HCT116 (cell line): ENCODE measurements around the gene GRM1. TPM values are rescaled to one million over a fixed set of nuclear protein-coding genes. Genes with fewer than 3 reads are reported as not detected.

Experiments used
- ATAC-seq: fragments of 200-7000 bp; cut with Tn5 transposase; 2 replicates; pipeline ENCODE4 v1.9.1; 2020; ENCODE audit warnings: mild to moderate bottlenecking, moderate library complexity
- BruUV-seq: library from RNA; stranded (reverse); fragments of 400-500 nt; replicated peaks from 2 replicates; lab custom pipeline; 2021; lab: Mats Ljungman, UMichigan
- CTCF ChIA-PET: fragments of 300-600 bp; sonication (Branson Sonifier 250); formaldehyde crosslinking; loops from one replicate; lab custom pipeline; 2021; ENCODE audit warnings: antibody characterized with exemption; lab: Charles Lee
- POLR2A ChIA-PET: fragments of 300-600, 350-600 bp; sonication (Branson Sonifier 250); formaldehyde crosslinking; loops from one replicate; lab custom pipeline; 2021; ENCODE audit warnings: antibody characterized with exemption; lab: Charles Lee
- RAD21 ChIA-PET, 2 experiments: fragments of 300-600 bp; sonication (Branson Sonifier 250); formaldehyde crosslinking; loops; one replicate each; lab custom pipeline; 2023; ENCODE audit warnings: low total read pairs in 2 of 2; ENCODE audit not compliant: uncharacterized antibody in 2 of 2, unreplicated experiment in 2 of 2, low non-redundant PET in 1 of 2; lab: Charles Lee
- DNase-seq: peaks from one replicate; pipeline ENCODE4 v3.0.0-alpha.2; 2010; ENCODE audit warnings: low read depth, low spot score
- H2AFZ ChIP-seq: fragments of 200-600 bp; shearing (Covaris generic), sonication (generic); 2 replicates; pipeline ENCODE4 v1.6.1; 2017; ENCODE audit warnings: low read depth, mixed run types, mixed read lengths, antibody characterized with exemption, low read length; ENCODE audit not compliant: poor library complexity, severe bottlenecking
- H3K27ac ChIP-seq: 2 replicates; pipeline ENCODE4 v1.5.1; 2012; ENCODE audit warnings: low read depth, low read length
- H3K27me3 ChIP-seq: fragments of 200-600 bp; sonication (generic); 2 replicates; pipeline ENCODE4 v1.6.1; 2016; ENCODE audit warnings: mixed run types, low read length, mixed read lengths; ENCODE audit not compliant: insufficient read depth
- H3K36me3 ChIP-seq, 2 experiments: fragments of 200-500 bp in 1 of 2; fragments of 200-600 bp in 1 of 2; sonication (Bioruptor generic) in 1 of 2; sonication (generic) in 1 of 2; 2 replicates each; pipeline versions ENCODE4 v1.5.1 to v1.6.1; 2014 to 2016; ENCODE audit warnings: low read length in 2 of 2, inconsistent platforms in 1 of 2, mixed read lengths in 1 of 2, mixed run types in 1 of 2; ENCODE audit not compliant: insufficient read depth in 2 of 2, control insufficient read depth in 1 of 2
- H3K4me1 ChIP-seq, 2 experiments: fragments of 200-600 bp in 1 of 2; sonication (generic) in 1 of 2; 2 replicates each; pipeline versions ENCODE4 v1.5.1 to v1.6.1; 2012 to 2017; ENCODE audit warnings: low read length in 2 of 2, inconsistent platforms in 1 of 2, mild to moderate bottlenecking in 1 of 2, mixed read lengths in 1 of 2, mixed run types in 1 of 2, moderate library complexity in 1 of 2; ENCODE audit not compliant: insufficient read depth in 2 of 2, control insufficient read depth in 1 of 2
- H3K4me2 ChIP-seq: fragments of 200-600 bp; sonication (generic); 2 replicates; pipeline ENCODE4 v1.6.1; 2017; ENCODE audit warnings: mixed run types, low read length, mixed read lengths
- H3K4me3 ChIP-seq, 2 experiments: fragments of 200-600 bp in 1 of 2; sonication (generic) in 1 of 2; replicated peaks in 1 of 2; 2 replicates each; pipeline ENCODE4 v1.5.1; 2011 to 2016; ENCODE audit warnings: low read length in 2 of 2, control low read depth in 1 of 2, low read depth in 1 of 2, mild to moderate bottlenecking in 1 of 2, mixed read lengths in 1 of 2, mixed run types in 1 of 2
- H3K79me2 ChIP-seq: fragments of 200-600 bp; sonication (generic); 2 replicates; pipeline ENCODE4 v1.6.1; 2017; ENCODE audit warnings: mild to moderate bottlenecking, mixed run types, low read length, moderate library complexity, mixed read lengths; ENCODE audit not compliant: insufficient read depth
- H3K9ac ChIP-seq: fragments of 200-600 bp; sonication (generic); 2 replicates; pipeline ENCODE4 v1.6.1; 2016; ENCODE audit warnings: low read length, mixed read lengths
- H3K9me2 ChIP-seq: fragments of 200-600 bp; sonication (generic), shearing (Covaris generic); 2 replicates; pipeline ENCODE4 v1.6.1; 2017; ENCODE audit warnings: mixed run types, mild to moderate bottlenecking, moderate library complexity; ENCODE audit not compliant: insufficient read depth
- H3K9me3 ChIP-seq, 2 experiments: fragments of 200-500 bp in 1 of 2; fragments of 200-600 bp in 1 of 2; sonication (Bioruptor generic) in 1 of 2; sonication (generic) in 1 of 2; 2 replicates each; pipeline ENCODE4 v1.6.1; 2014 to 2017; ENCODE audit warnings: low read length in 2 of 2, mixed read lengths in 2 of 2, inconsistent platforms in 1 of 2, low read depth in 1 of 2, mild to moderate bottlenecking in 1 of 2, mixed run types in 1 of 2, moderate library complexity in 1 of 2; ENCODE audit not compliant: control insufficient read depth in 1 of 2, insufficient read depth in 1 of 2
- H4K20me1 ChIP-seq: fragments of 200-600 bp; sonication (generic), shearing (Covaris generic); 2 replicates; pipeline ENCODE4 v1.6.1; 2017; ENCODE audit warnings: mixed run types, mild to moderate bottlenecking, moderate library complexity; ENCODE audit not compliant: insufficient read depth
- CTCF ChIP-seq, 3 experiments: fragments of 200-600 bp in 1 of 3; sonication (generic) in 1 of 3; IDR thresholded peaks in 2 of 3; conservative IDR thresholded peaks in 1 of 3; 2 replicates each; pipeline ENCODE4 v1.5.1; 2012 to 2017; ENCODE audit warnings: low read depth in 2 of 3, low read length in 2 of 3, antibody characterized with exemption in 1 of 3, borderline replicate concordance in 1 of 3, control low read depth in 1 of 3, mild to moderate bottlenecking in 1 of 3, mixed read lengths in 1 of 3, mixed run types in 1 of 3, moderate library complexity in 1 of 3; ENCODE audit not compliant: insufficient read depth in 1 of 3
- EGR1 ChIP-seq: IDR thresholded peaks from 2 replicates; pipeline ENCODE4 v1.6.1; 2012; ENCODE audit warnings: low read depth
- ELF1 ChIP-seq: IDR thresholded peaks from 2 replicates; pipeline ENCODE4 v1.6.1; 2012; ENCODE audit warnings: low read depth, borderline replicate concordance
- EZH2 ChIP-seq: fragments of 200-600 bp; sonication (generic); IDR thresholded peaks from 2 replicates; pipeline ENCODE4 v1.6.1; 2017; ENCODE audit warnings: antibody characterized with exemption, mixed run types
- EZH2phosphoT487 ChIP-seq: fragments of 200-600 bp; IDR thresholded peaks from 2 replicates; pipeline ENCODE4 v1.6.1; 2018; ENCODE audit warnings: antibody characterized with exemption, borderline replicate concordance
- FOSL1 ChIP-seq: IDR thresholded peaks from 2 replicates; pipeline ENCODE4 v1.6.1; 2012; ENCODE audit warnings: low read depth
- JUND ChIP-seq: IDR thresholded peaks from 2 replicates; pipeline ENCODE4 v1.6.1; 2012
- POLR2A ChIP-seq: IDR thresholded peaks from 2 replicates; pipeline ENCODE4 v1.7.0; 2011; ENCODE audit warnings: borderline replicate concordance; ENCODE audit not compliant: insufficient read depth, insufficient read length; ENCODE audit errors: extremely low read depth
- RAD21 ChIP-seq: IDR thresholded peaks from 2 replicates; pipeline ENCODE4 v1.6.1; 2012; ENCODE audit warnings: low read depth, mild to moderate bottlenecking
- YY1 ChIP-seq: IDR thresholded peaks from 2 replicates; pipeline ENCODE4 v1.6.1; 2011; ENCODE audit warnings: low read length, low read depth, moderate library complexity, mild to moderate bottlenecking; ENCODE audit not compliant: insufficient replicate concordance; ENCODE audit errors: extremely low read depth
- ZFX ChIP-seq: fragments of 450-650 bp; IDR thresholded peaks from 2 replicates; pipeline ENCODE4 v1.6.1; 2017
- ZNF274 ChIP-seq: fragments of 200-500 bp; sonication (Bioruptor generic); IDR thresholded peaks from 2 replicates; pipeline ENCODE4 v1.6.1; 2014; ENCODE audit warnings: mild to moderate bottlenecking, low read depth, low read length, inconsistent platforms
- intact Hi-C: fragments of 100-400 bp; cut with micrococcal nuclease; formaldehyde crosslinking; loops from 2 replicates; pipeline ENCODE4 v1.10.0; 2022
- total RNA-seq: library from RNA; stranded (reverse); gene quantifications from one replicate; pipeline ENCODE4 v1.2.1, GENCODE V29; 2021; ENCODE audit not compliant: unreplicated experiment

GRM1 gene
- total RNA-seq, 1 experiment from 2014 or later: not detected

GRCh38 chr6:146389740-146390139 lies 360.9 kb downstream of the GRM1 start:
- Histone ChIP-seq H3K4me2 (no peak overlapping the region), H3K27ac (no peak overlapping the region), H3K9me3 (no peaks in the 10 kb centered on the region), H3K27me3 (peaks cover 7% of the 10 kb centered on the region; the same call in 1 of the 2 replicates), H4K20me1 (no peaks in the 10 kb centered on the region), H3K79me2 (no peaks in the 10 kb centered on the region), H3K9me2 (no peaks in the 10 kb centered on the region), H3K4me3 (no peak overlapping the region), H3K4me1 (no peaks in the 10 kb centered on the region), H3K9ac (no peak overlapping the region), H3K36me3 (no peaks in the 10 kb centered on the region), H2AFZ (no peak overlapping the region)
- no peak for DNase-seq
- intact Hi-C loops: no loop called here
- TF ChIP-seq FOSL1 (no peak), YY1 (no peak), ELF1 (no peak), EZH2phosphoT487 (no peak), JUND (no peak), POLR2A (no peak), ZFX (no peak)
- ChIA-PET POLR2A (no interaction called here), CTCF (no interaction called here), RAD21 (no interaction called here)
- ATAC-seq: no peak
- BruUV-seq: no TSS peak

- ChIA-PET POLR2A (no interaction called here), CTCF (no interaction called here)
- Histone ChIP-seq H2AFZ (no peak overlapping the region), H3K4me3 (no peak overlapping the region), H3K79me2 (no peaks in the 10 kb centered on the region), H3K27me3 (no peaks in the 10 kb centered on the region), H3K9me2 (no peaks in the 10 kb centered on the region), H3K27ac (no peak overlapping the region), H3K4me2 (no peak overlapping the region), H3K9ac (no peak overlapping the region), H4K20me1 (no peaks in the 10 kb centered on the region), H3K9me3 (no peaks in the 10 kb centered on the region), H3K4me1 (no peaks in the 10 kb centered on the region)
- ATAC-seq: no peak
- intact Hi-C loops: no loop called here
- BruUV-seq: no TSS peak
- DNase-seq: no peak
- TF ChIP-seq RAD21: no peak
- no peak for TF ChIP-seq CTCF (IDR thresholded peaks at IDR 0.05 in 2 of 3, conservative IDR thresholded peaks at IDR 0.05 in 1 of 3; ENCODE audit: borderline replicate concordance in 1 of 3, insufficient read depth in 1 of 3, low read depth in 2 of 3, low read length in 2 of 3)
- TF ChIP-seq ZNF274: no peak
- TF ChIP-seq EZH2: no peak
- no peak for TF ChIP-seq ELF1
- no peak for TF ChIP-seq JUND
- no peak for TF ChIP-seq ZFX
- TF ChIP-seq FOSL1: no peak
- no peak for TF ChIP-seq EGR1
- TF ChIP-seq, all 23 proteins: peak for 0
- RAD21 ChIA-PET: no interaction called here
- H3K36me3 ChIP-seq: no peaks in the 10 kb centered on the region
Observed at GRCh38 chr6:146397638-146398037, 368.8 kb downstream of the GRM1 start.
